ENCODE results near the gene GPR132. TPM values are rescaled to one million over a fixed set of nuclear protein-coding genes. Genes with fewer than 3 reads are reported as not detected.

Gene GPR132
- total RNA-seq, 1 experiment from 2014 or later: 0.08 TPM

GRCh38 chr14:105047283-105048016 lies 17.8 kb downstream of the GPR132 start:
- in situ Hi-C loops (cut with HindIII; ENCODE audit: low pct_unique_long_range_greater_than_20kb, low sequenced_read_pairs): no loop called here

GRCh38 chr14:105046891-105047282 lies 18.3 kb downstream of the GPR132 start:
- ATAC-seq (no peak), DNase-seq (ENCODE audit: low read depth, low spot score) (no peak)
- H3K27ac ChIP-seq (ENCODE audit: low read length): no peak overlapping the region
- no peaks in the 10 kb centered on the region for H3K27me3 ChIP-seq (ENCODE audit: control insufficient read depth, insufficient read depth, low read length)
- in situ Hi-C loops (cut with HindIII; ENCODE audit: low pct_unique_long_range_greater_than_20kb, low sequenced_read_pairs): no loop called here
- CTCF ChIA-PET: interaction anchor here (0.7 to 2.1 kb wide), 4 partner anchors 34 to 79 kb away, joined by 6 to 18 read pairs (median 10); no protein-coding TSS in a partner anchor
- intact Hi-C loops (cut with micrococcal nuclease; ENCODE audit: unreplicated experiment): loop anchor here (5.0 kb wide), 1 partner anchor 75 kb away; no protein-coding TSS in a partner anchor
- POLR2A ChIA-PET: no interaction called here
- H3K4me1 ChIP-seq (ENCODE audit: control insufficient read depth, insufficient read depth, low read length): peaks cover 5% of the 10 kb centered on the region; the same call in 1 of the 2 replicates
- no peak overlapping the region for H3K4me3 ChIP-seq (ENCODE audit: low read depth in 2 of 2, low read length in 2 of 2)
- no peaks in the 10 kb centered on the region for H3K36me3 ChIP-seq (ENCODE audit: control insufficient read depth, insufficient read depth, low read length)
- no peaks in the 10 kb centered on the region for H3K9me3 ChIP-seq (ENCODE audit: control insufficient read depth, insufficient read depth, low read depth, low read length)
- BruUV-seq (replicated peaks): no TSS peak
- no peak for TF ChIP-seq SIN3A (IDR thresholded peaks at IDR 0.05; ENCODE audit: borderline replicate concordance, insufficient read depth, low read depth, low read length)
- no peak for TF ChIP-seq CTCF (IDR thresholded peaks at IDR 0.05)
- no peak for TF ChIP-seq TCF7L2 (IDR thresholded peaks at IDR 0.05; ENCODE audit: low read depth, low read length)
- no peak for TF ChIP-seq POLR2AphosphoS5 (IDR thresholded peaks at IDR 0.05; ENCODE audit: low read depth, low read length)

More at GRCh38 chr14:105047283-105048016, 17.8 kb downstream of the GPR132 start:
- Histone ChIP-seq H3K27ac (ENCODE audit: low read length) (no peak overlapping the region), H3K9me3 (ENCODE audit: control insufficient read depth, insufficient read depth, low read depth, low read length) (no peaks in the 10 kb centered on the region), H3K4me1 (ENCODE audit: control insufficient read depth, insufficient read depth, low read length) (peaks cover 5% of the 10 kb centered on the region; the same call in 1 of the 2 replicates), H3K36me3 (ENCODE audit: control insufficient read depth, insufficient read depth, low read length) (no peaks in the 10 kb centered on the region), H3K4me3 (ENCODE audit: low read depth in 2 of 2, low read length in 2 of 2) (no peak overlapping the region), H3K27me3 (ENCODE audit: control insufficient read depth, insufficient read depth, low read length) (no peaks in the 10 kb centered on the region)
- intact Hi-C loops (cut with micrococcal nuclease; ENCODE audit: unreplicated experiment): loop anchor here (5.0 kb wide), 1 partner anchor 75 kb away; no protein-coding TSS in a partner anchor
- TF ChIP-seq REST (IDR thresholded peaks at IDR 0.05; ENCODE audit: insufficient read depth in 1 of 2, low read depth in 2 of 2, low read length in 1 of 2) (no peak), SIN3A (IDR thresholded peaks at IDR 0.05; ENCODE audit: borderline replicate concordance, insufficient read depth, low read depth, low read length) (no peak), POLR2AphosphoS5 (IDR thresholded peaks at IDR 0.05; ENCODE audit: low read depth, low read length) (no peak), TCF7L2 (IDR thresholded peaks at IDR 0.05; ENCODE audit: low read depth, low read length) (no peak), CTCF (IDR thresholded peaks at IDR 0.05) (no peak)
- no TSS peak for BruUV-seq (replicated peaks)
- DNase-seq (ENCODE audit: low read depth, low spot score) (no peak), ATAC-seq (no peak)
- ChIA-PET POLR2A (interaction anchor here (0.5 kb wide), 1 partner anchor 11 kb away, joined by 3 read pairs; no protein-coding TSS in a partner anchor), CTCF (no interaction called here)
